ENCODE data around the gene APPL1.
A peak's percentile ranks its signal among the peaks of the same experiment; 100 is the strongest.
"Not testable (repeated sequence)": the region's sequence is repeated elsewhere in the genome, so short reads cannot be mapped to it uniquely, and the experiment has no call there.

The APPL1 gene

GRCh38 chr3:57274845-57275244 lies 47.3 kb downstream of the APPL1 start:
- DNase-seq: no peak

- no peak for DNase-seq
These were observed 47.9 kb downstream of the APPL1 start for GRCh38 chr3:57275393-57275792.

GRCh38 chr3:57278237-57278636 lies 50.7 kb downstream of the APPL1 start:
- DNase-seq: no peak

GRCh38 chr3:57279685-57280084 lies 52.2 kb downstream of the APPL1 start:
- no peak for DNase-seq

DNA sequence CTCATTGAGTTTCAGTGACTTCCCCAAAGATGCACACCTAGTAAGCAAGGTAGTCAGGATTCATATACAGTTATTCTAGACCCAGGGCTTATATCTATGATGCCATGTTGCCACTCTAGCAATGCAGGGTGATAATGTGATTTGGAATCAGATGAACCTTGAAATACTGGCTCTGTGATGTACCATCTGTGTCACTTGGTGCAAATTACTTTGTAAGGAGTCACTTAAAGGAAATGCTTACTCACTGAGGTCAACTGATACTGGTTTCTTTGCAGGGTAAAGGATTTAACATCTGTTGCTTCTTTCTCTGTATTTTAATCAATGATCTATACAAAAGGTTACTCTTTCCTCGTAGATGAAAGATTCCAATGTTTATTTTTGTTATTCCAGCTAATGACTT lies 54.2 kb downstream of the APPL1 start:
- DNase-seq: peak; percentile 78

- no peak for DNase-seq
These were observed 55.8 kb downstream of the APPL1 start for GRCh38 chr3:57283334-57283733.

- DNase-seq: no peak
These were observed 59.7 kb downstream of the APPL1 start for GRCh38 chr3:57287205-57287604.

DNA sequence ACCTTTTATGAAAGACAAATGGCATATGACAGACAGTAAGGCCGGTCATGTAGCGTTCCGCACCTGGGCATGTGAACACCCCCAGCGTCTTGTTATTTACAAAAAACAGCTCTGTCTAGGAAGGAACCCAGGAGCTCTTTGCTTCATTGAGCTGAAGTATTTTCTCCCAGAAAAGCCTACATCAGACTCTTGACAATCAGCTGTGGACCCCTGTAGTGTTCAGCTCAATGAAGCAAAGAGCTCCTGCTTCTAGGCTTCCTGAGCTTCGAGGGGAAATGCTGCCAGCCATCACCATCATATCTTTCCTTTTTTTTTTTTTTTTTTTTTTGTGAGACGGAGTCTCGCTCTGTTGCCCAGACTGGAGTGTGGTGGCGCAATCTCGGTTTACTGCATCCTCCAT lies 60.9 kb downstream of the APPL1 start:
- DNase-seq: no peak

GRCh38 chr3:57292159-57292896 lies 64.8 kb downstream of the APPL1 start, which contains the start of gene ASB14:
TSS of gene ASB14 (minus strand) at chr3:57292685. CDS start at chr3:57292033, 652 bp downstream.
- DNase-seq: no peak

GRCh38 chr3:57292897-57293526 lies 65.5 kb downstream of the APPL1 start:
- no peak for DNase-seq

- no peak for DNase-seq
These were observed 70.5 kb downstream of the APPL1 start for GRCh38 chr3:57298041-57298440.

DNA sequence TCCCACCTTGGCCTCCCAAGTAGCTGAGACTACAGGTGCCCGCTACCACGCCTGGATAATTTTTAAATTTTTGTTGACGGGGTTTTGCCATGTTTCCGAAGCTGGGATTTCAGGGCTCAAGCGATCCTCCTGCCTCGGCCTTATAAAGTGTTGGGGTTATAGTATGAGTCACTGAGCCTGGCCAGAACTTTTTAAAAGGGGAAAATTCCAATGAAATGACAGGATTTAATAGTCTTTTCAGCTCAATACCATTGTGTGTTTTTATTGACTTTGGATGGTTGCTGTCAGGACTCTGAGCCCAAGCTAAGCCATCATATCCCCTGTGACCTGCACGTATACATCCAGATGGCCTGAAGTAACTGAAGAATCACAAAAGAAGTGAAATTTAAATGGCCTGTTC lies 76.0 kb downstream of the APPL1 start:
- not testable (repeated sequence) for DNase-seq

GRCh38 chr3:57309769-57310360 lies 82.3 kb downstream of the APPL1 start:
- DNase-seq: peak; percentile 58

GRCh38 chr3:57314204-57314603 lies 86.7 kb downstream of the APPL1 start:
- DNase-seq: no peak
